ENCODE results near the gene PAQR3. TPM values are rescaled to one million over a fixed set of nuclear protein-coding genes. Genes with fewer than 3 reads are reported as not detected.
"Not testable (repeated sequence)": the region's sequence is repeated elsewhere in the genome, so short reads cannot be mapped to it uniquely, and the experiment has no call there.

Gene PAQR3
- total RNA-seq, 1 experiment from 2014 or later = 17.3 TPM

- CTCF ChIA-PET = no interaction called here
- POLR2A ChIA-PET = interaction anchor here (0.6 kb wide), 1 partner anchor 121 kb away, joined by 3 read pairs; no protein-coding TSS in a partner anchor
- TF ChIP-seq SIN3A (IDR thresholded peaks at IDR 0.05; ENCODE audit: borderline replicate concordance, insufficient read depth, low read depth, low read length) (no peak), TCF7L2 (IDR thresholded peaks at IDR 0.05; ENCODE audit: low read depth, low read length) (no peak), REST (IDR thresholded peaks at IDR 0.05; ENCODE audit: insufficient read depth in 1 of 2, low read depth in 2 of 2, low read length in 1 of 2) (no peak), CTCF (IDR thresholded peaks at IDR 0.05) (no peak), POLR2AphosphoS5 (IDR thresholded peaks at IDR 0.05; ENCODE audit: low read depth, low read length) (no peak)
- ATAC-seq (no peak), DNase-seq (ENCODE audit: low read depth, low spot score) (no peak)
- Histone ChIP-seq H3K4me1 (ENCODE audit: control insufficient read depth, insufficient read depth, low read length) (no peaks in the 10 kb centered on the region), H3K4me3 (ENCODE audit: low read depth in 2 of 2, low read length in 2 of 2) (no peak overlapping the region), H3K9me3 (ENCODE audit: control insufficient read depth, insufficient read depth, low read depth, low read length) (no peaks in the 10 kb centered on the region), H3K36me3 (ENCODE audit: control insufficient read depth, insufficient read depth, low read length) (peaks cover 4% of the 10 kb centered on the region; the same call in 1 of the 2 replicates), H3K27ac (ENCODE audit: low read length) (no peak overlapping the region), H3K27me3 (ENCODE audit: control insufficient read depth, insufficient read depth, low read length) (no peaks in the 10 kb centered on the region)
- intact Hi-C loops (cut with micrococcal nuclease; ENCODE audit: unreplicated experiment) (no loop called here), in situ Hi-C loops (cut with HindIII; ENCODE audit: low pct_unique_long_range_greater_than_20kb, low sequenced_read_pairs) (no loop called here)
- no TSS peak for BruUV-seq (replicated peaks)
Observed at GRCh38 chr4:78870056-78870455, 69.2 kb downstream of the PAQR3 start.

GRCh38 chr4:78868712-78869111, 70.5 kb downstream of the PAQR3 start:
- in situ Hi-C loops (cut with HindIII; ENCODE audit: low pct_unique_long_range_greater_than_20kb, low sequenced_read_pairs); H3K4me1 ChIP-seq (ENCODE audit: control insufficient read depth, insufficient read depth, low read length); POLR2A ChIA-PET; CTCF ChIA-PET; BruUV-seq (replicated peaks); H3K27me3 ChIP-seq (ENCODE audit: control insufficient read depth, insufficient read depth, low read length); H3K27ac ChIP-seq (ENCODE audit: low read length); intact Hi-C loops (cut with micrococcal nuclease; ENCODE audit: unreplicated experiment); DNase-seq (ENCODE audit: low read depth, low spot score); H3K9me3 ChIP-seq (ENCODE audit: control insufficient read depth, insufficient read depth, low read depth, low read length); H3K4me3 ChIP-seq (ENCODE audit: low read depth in 2 of 2, low read length in 2 of 2); ATAC-seq; H3K36me3 ChIP-seq (ENCODE audit: control insufficient read depth, insufficient read depth, low read length): not testable (repeated sequence)

- POLR2A ChIA-PET = no interaction called here
- in situ Hi-C loops (cut with HindIII; ENCODE audit: low pct_unique_long_range_greater_than_20kb, low sequenced_read_pairs) = no loop called here
- H3K9me3 ChIP-seq (ENCODE audit: control insufficient read depth, insufficient read depth, low read depth, low read length) = no peaks in the 10 kb centered on the region
Observed at GRCh38 chr4:78865451-78865850, 73.8 kb downstream of the PAQR3 start.

More at GRCh38 chr4:78865451-78865850, 73.8 kb downstream of the PAQR3 start:
- no peak for TF ChIP-seq SIN3A (IDR thresholded peaks at IDR 0.05; ENCODE audit: borderline replicate concordance, insufficient read depth, low read depth, low read length)
- no peak for TF ChIP-seq CTCF (IDR thresholded peaks at IDR 0.05)
- TF ChIP-seq REST (IDR thresholded peaks at IDR 0.05; ENCODE audit: insufficient read depth in 1 of 2, low read depth in 2 of 2, low read length in 1 of 2) = no peak
- TF ChIP-seq TCF7L2 (IDR thresholded peaks at IDR 0.05; ENCODE audit: low read depth, low read length) = no peak
- no peak for TF ChIP-seq POLR2AphosphoS5 (IDR thresholded peaks at IDR 0.05; ENCODE audit: low read depth, low read length)
- intact Hi-C loops (cut with micrococcal nuclease; ENCODE audit: unreplicated experiment) = no loop called here
- no peak for DNase-seq (ENCODE audit: low read depth, low spot score)
- no peak for ATAC-seq
- Histone ChIP-seq H3K27ac (ENCODE audit: low read length) (no peak overlapping the region), H3K27me3 (ENCODE audit: control insufficient read depth, insufficient read depth, low read length) (no peaks in the 10 kb centered on the region), H3K36me3 (ENCODE audit: control insufficient read depth, insufficient read depth, low read length) (0 out of 2 replicates have a peak, but pooled peaks cover 3% of the 10 kb centered on the region), H3K4me1 (ENCODE audit: control insufficient read depth, insufficient read depth, low read length) (no peaks in the 10 kb centered on the region), H3K4me3 (ENCODE audit: low read depth in 2 of 2, low read length in 2 of 2) (no peak overlapping the region)
- BruUV-seq (replicated peaks) = no TSS peak
- CTCF ChIA-PET = no interaction called here
